Activated naive CD4-positive, alpha-beta T cell treated with anti-CD3 and anti-CD28 coated beads for 36 hours (primary cell): ENCODE measurements around the gene PPP2R5C. TPM values are rescaled to one million over a fixed set of nuclear protein-coding genes. Genes with fewer than 3 reads are reported as not detected.
A peak's percentile ranks its signal among the peaks of the same experiment; 100 is the strongest.

Experiments used
- CTCF ChIA-PET: fragments of 350-600 bp; sonication (Branson Sonifier 250); formaldehyde crosslinking; loops from one replicate; lab custom pipeline; 2021; ENCODE audit warnings: antibody characterized with exemption; lab: Charles Lee
- DNase-seq: peaks from one replicate; pipeline ENCODE4 v3.0.0-alpha.2; 2020
- H3K27ac Mint-ChIP-seq: one replicate; pipeline ENCODE4 v1.8.0; 2021; ENCODE audit warnings: mild to moderate bottlenecking, mixed read lengths
- H3K27me3 Mint-ChIP-seq: one replicate; pipeline ENCODE4 v1.8.0; 2021; ENCODE audit warnings: low read depth, mixed read lengths
- H3K36me3 Mint-ChIP-seq: one replicate; pipeline ENCODE4 v1.8.0; 2021; ENCODE audit warnings: low read depth, mixed read lengths
- H3K4me1 Mint-ChIP-seq: one replicate; pipeline ENCODE4 v1.8.0; 2021; ENCODE audit warnings: low read depth, mixed read lengths
- H3K4me3 Mint-ChIP-seq: one replicate; pipeline ENCODE4 v1.8.0; 2021; ENCODE audit warnings: mild to moderate bottlenecking, moderate library complexity, mixed read lengths
- H3K9me3 Mint-ChIP-seq: one replicate; pipeline ENCODE4 v1.8.0; 2021; ENCODE audit warnings: mixed read lengths
- intact Hi-C: fragments of 100-400 bp; cut with micrococcal nuclease; formaldehyde crosslinking; loops from one replicate; pipeline ENCODE4 v1.15.1; 2023
- total RNA-seq, 2 experiments: library from RNA; stranded (reverse); gene quantifications; one replicate each; pipeline ENCODE4 v1.2.3, GENCODE V29; 2021

PPP2R5C gene
- total RNA-seq, 2 experiments from 2014 or later, result 280 to 294 TPM

DNA sequence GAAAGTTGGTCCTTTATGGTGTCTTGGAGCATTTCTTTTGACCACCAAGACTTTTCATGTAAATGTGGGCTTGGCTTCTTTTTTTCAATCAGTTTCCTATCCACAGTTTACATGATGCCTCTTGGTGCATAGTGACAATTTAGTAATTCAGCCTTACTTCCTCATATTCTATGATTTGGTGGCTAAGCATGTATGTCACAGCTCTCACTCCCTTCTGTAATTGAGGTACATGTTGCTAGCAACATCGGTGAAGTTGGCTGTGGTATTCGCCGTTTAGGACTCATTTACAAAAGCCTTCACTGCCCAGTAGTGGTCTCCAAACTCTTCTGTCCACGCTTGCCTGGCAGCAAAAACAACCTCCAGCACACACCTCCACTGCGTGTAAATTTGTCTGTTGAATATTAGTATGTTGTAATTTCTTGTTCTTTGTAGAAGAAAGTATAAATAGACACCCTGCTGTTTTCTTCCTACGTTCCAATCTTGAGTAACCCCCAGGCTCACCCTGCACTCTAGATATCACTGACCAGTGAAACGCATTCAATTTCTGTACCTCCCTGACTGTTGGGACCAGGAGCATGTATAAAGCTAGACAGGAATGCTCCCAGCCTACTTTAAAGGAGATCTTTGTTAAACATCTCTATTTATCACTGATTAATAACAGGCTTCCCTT lies 90.4 kb downstream of the PPP2R5C start:
- no peak overlapping the region for H3K4me3 Mint-ChIP-seq
- peaks cover 6% of the 10 kb centered on the region for H3K36me3 Mint-ChIP-seq
- no peak for DNase-seq
- peak overlapping the region; percentile 20 for H3K27ac Mint-ChIP-seq
- H3K9me3 Mint-ChIP-seq, result no peaks in the 10 kb centered on the region
- intact Hi-C loops, result no loop called here
- CTCF ChIA-PET, result interaction anchor here (0.6 to 1.2 kb wide), 4 partner anchors 9 to 81 kb away, joined by 3 to 4 read pairs (median 3); no protein-coding TSS in a partner anchor
- H3K27me3 Mint-ChIP-seq, result no peaks in the 10 kb centered on the region
- peaks cover 84% of the 10 kb centered on the region for H3K4me1 Mint-ChIP-seq

DNA sequence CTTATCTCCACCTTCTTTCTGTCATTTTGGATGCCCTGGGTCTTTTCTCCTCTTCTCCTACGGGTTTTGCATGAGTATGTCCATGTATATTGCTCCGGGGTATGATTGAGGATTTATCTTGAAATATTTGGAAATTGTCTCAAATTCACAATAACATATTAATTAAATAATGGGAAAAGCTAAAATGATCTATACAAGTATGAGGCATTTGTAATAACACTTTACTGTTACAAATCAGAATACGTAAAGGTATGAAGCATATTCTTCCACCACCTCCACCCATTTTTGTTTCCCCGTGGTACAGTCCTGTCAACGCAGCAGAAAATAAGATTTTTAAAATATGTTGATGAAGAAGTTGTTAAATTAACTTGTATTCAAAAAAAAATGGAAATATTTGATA lies 91.3 kb downstream of the PPP2R5C start:
- H3K27me3 Mint-ChIP-seq, result no peaks in the 10 kb centered on the region
- no peaks in the 10 kb centered on the region for H3K9me3 Mint-ChIP-seq
- no peak for DNase-seq
- H3K4me1 Mint-ChIP-seq, result peaks cover 86% of the 10 kb centered on the region
- no peak overlapping the region for H3K4me3 Mint-ChIP-seq
- intact Hi-C loops, result no loop called here
- no peak overlapping the region for H3K27ac Mint-ChIP-seq
- CTCF ChIA-PET, result interaction anchor here (0.7 kb wide), 1 partner anchor 243 kb away, joined by 3 read pairs; no protein-coding TSS in a partner anchor
- H3K36me3 Mint-ChIP-seq, result peaks cover 10% of the 10 kb centered on the region

DNA sequence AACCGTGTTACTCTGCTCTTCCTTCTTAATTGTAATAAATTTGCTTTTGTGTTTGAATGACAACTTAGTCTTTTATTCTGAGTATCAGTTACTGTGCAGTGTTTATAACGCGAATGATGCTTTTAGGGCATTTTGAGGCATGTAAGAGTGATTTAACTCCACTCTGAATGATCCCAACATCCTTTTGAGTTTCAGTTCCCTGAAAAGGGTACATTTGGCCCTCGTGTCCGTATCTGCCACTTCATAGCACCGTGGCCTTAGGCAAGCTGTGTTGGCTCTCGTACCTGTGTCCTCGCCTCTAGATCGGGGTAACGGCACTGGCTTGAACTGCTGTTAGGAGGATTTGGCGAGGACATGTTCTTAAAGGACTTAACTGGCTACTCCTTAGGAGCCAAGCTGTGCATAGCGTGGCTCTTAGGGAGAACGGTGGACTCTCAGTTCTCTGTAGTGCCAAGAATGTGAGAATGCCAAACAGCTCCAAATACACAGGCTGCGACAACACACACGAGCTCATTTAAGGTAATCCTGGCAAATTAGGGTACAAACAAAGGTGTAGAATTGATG lies 92.0 kb downstream of the PPP2R5C start:
- Mint-ChIP-seq H3K36me3 (peaks cover 13% of the 10 kb centered on the region), H3K4me3 (no peak overlapping the region), H3K27me3 (no peaks in the 10 kb centered on the region), H3K4me1 (peaks cover 80% of the 10 kb centered on the region), H3K27ac (peak overlapping the region; percentile 3), H3K9me3 (no peaks in the 10 kb centered on the region)
- intact Hi-C loops, result loop anchor here (1.0 kb wide), 1 partner anchor 7 kb away; no protein-coding TSS in a partner anchor
- CTCF ChIA-PET, result interaction anchor here (0.7 to 1.3 kb wide), 6 partner anchors 8 to 147 kb away, joined by 3 to 4 read pairs (median 3); no protein-coding TSS in a partner anchor
- no peak for DNase-seq

DNA sequence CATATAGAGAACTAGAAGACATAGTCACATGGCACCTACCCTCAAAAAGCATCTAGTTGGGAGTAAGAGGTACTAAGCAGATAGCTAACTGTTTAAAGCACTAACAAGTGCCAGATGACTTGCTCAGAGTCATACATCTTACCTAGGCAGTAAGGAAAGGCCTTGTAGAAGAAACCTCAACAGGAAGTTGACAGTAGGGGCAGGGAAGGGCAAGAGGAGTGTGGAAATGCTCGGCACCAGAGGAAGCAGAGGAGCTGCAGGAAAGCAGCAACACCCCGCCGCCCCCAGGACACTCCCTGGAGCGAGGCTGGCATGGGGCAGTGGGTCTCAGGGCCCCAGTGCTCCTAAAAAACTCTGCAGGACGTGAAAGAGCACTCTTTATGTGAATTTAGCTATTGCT lies 92.9 kb downstream of the PPP2R5C start:
- intact Hi-C loops, result loop anchor here (1.0 kb wide), 1 partner anchor 8 kb away; no protein-coding TSS in a partner anchor

DNA sequence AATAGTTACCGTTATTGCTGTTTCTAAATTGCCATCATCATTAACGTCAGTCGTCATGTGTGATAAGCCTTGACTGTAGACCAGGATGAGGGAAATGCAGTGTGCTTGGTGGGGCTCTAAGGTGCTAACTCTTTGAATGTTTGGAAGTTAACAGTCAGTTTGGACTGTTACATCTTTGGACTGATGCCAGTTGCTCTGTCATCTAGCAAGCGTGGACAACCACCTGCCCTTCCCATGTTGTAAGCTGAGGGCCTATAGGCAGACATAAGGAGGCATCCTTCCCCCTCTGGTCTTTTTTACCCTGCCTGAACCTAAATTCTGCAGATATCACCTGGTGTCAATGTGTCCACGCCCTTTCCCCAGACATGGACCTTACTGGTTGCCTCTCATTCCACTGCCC lies 94.4 kb downstream of the PPP2R5C start:
- peak overlapping the region; percentile 11 for H3K27ac Mint-ChIP-seq
- CTCF ChIA-PET, result interaction anchor here (1.3 kb wide), 1 partner anchor 18 kb away, joined by 3 read pairs; no protein-coding TSS in a partner anchor
- H3K4me3 Mint-ChIP-seq, result no peak overlapping the region

More for the DNA sequence above, 92.9 kb downstream of the PPP2R5C start:
- Mint-ChIP-seq H3K27ac (peak overlapping the region; percentile 38), H3K36me3 (peaks cover 19% of the 10 kb centered on the region), H3K9me3 (no peaks in the 10 kb centered on the region), H3K4me3 (no peak overlapping the region), H3K4me1 (peaks cover 81% of the 10 kb centered on the region), H3K27me3 (no peaks in the 10 kb centered on the region)
- CTCF ChIA-PET, result interaction anchor here (0.6 to 1.3 kb wide), 6 partner anchors 9 to 1583 kb away, joined by 3 to 4 read pairs (median 3); no protein-coding TSS in a partner anchor
- DNase-seq, result peak; percentile 53

DNA sequence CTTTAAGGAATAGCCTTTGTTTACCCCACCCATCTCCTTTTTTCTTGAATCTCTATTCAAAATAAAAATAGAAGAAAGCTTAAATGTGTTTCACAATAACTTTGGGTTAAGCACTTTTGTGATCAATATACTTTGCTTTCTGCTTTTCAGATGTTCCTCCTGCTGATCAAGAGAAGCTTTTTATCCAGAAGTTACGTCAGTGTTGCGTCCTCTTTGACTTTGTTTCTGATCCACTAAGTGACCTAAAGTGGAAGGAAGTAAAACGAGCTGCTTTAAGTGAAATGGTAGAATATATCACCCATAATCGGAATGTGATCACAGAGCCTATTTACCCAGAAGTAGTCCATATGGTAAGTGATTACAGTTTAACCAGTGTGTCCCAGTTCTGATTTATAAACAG lies 95.0 kb downstream of the PPP2R5C start:
- no peaks in the 10 kb centered on the region for H3K9me3 Mint-ChIP-seq
- H3K27ac Mint-ChIP-seq, result peak overlapping the region; percentile 11
- no peaks in the 10 kb centered on the region for H3K27me3 Mint-ChIP-seq
- H3K4me3 Mint-ChIP-seq, result no peak overlapping the region
- peaks cover 19% of the 10 kb centered on the region for H3K36me3 Mint-ChIP-seq
- DNase-seq, result no peak
- CTCF ChIA-PET, result interaction anchor here (1.3 kb wide), 1 partner anchor 17 kb away, joined by 3 read pairs; no protein-coding TSS in a partner anchor
- H3K4me1 Mint-ChIP-seq, result peaks cover 79% of the 10 kb centered on the region
- intact Hi-C loops, result no loop called here

More for the DNA sequence above, 94.4 kb downstream of the PPP2R5C start:
- intact Hi-C loops, result no loop called here
- Mint-ChIP-seq H3K4me1 (peaks cover 81% of the 10 kb centered on the region), H3K9me3 (no peaks in the 10 kb centered on the region), H3K36me3 (peaks cover 18% of the 10 kb centered on the region), H3K27me3 (no peaks in the 10 kb centered on the region)
- DNase-seq, result no peak

DNA sequence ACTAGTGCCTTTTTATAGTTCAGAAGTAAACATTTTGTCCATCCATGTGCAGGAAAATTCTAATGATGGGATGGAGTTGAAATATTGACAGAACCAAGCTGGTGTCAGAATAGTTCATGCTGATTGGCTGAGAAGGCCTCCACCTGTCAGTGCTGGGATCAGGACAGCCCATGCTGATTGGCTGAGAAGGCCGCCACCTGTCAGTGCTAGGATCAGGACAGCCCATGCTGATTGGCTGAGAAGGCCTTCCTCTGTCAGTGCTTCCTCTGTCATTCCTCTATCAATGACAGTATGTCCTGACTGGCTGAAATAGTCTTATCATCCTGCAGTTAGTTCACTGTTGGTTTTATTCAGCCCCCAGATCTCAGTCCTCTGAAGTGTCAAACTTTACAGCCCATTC lies 95.7 kb downstream of the PPP2R5C start:
- Mint-ChIP-seq H3K4me3 (no peak overlapping the region), H3K27ac (no peak overlapping the region), H3K9me3 (no peaks in the 10 kb centered on the region), H3K4me1 (peaks cover 79% of the 10 kb centered on the region), H3K27me3 (no peaks in the 10 kb centered on the region), H3K36me3 (peaks cover 24% of the 10 kb centered on the region)
- no peak for DNase-seq
- CTCF ChIA-PET, result interaction anchor here (0.6 to 0.9 kb wide), 2 partner anchors 17 to 87 kb away, joined by 3 read pairs; no protein-coding TSS in a partner anchor
- intact Hi-C loops, result no loop called here

DNA sequence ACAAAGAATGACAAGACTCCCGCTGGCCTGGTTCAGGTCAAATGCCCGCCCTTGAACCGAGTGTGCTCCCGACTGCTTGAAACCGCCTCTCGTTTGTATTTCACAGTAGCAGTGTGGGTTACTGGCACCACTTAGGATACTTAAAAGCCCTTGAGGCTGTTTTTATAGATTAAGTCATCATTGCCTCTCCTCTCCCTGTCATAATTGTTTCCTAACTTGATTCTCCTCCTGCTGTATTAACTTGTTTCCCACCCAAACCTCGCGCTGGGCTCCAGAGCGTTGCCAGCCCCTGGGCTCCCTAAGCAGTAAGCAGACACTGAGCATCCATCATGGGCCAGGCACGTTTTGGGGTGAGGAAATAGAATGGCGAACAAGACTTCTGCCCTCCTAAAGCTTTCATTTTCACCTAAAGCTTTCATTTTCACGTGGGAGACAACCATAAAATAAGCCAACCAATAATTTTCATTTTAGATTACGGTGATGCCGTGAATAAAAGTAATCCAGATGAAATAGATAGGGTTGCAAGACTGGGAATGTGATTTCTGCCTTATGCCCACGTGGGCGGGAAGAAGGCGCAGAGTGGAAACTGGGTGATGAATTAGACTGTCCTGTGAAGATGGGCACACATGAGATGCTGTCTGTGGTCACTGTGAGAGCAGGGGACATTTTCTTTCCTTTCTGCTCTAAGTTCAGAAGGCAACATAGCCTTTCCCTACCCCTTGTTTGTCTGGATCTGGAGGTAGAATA lies 97.5 kb downstream of the PPP2R5C start:
- H3K27me3 Mint-ChIP-seq, result no peaks in the 10 kb centered on the region
- CTCF ChIA-PET, result no interaction called here
- H3K4me1 Mint-ChIP-seq, result peaks cover 70% of the 10 kb centered on the region
- peaks cover 26% of the 10 kb centered on the region for H3K36me3 Mint-ChIP-seq
- H3K27ac Mint-ChIP-seq, result peak overlapping the region; percentile 85
- DNase-seq, result no peak
- intact Hi-C loops, result loop anchor here (1.0 kb wide), 1 partner anchor 17 kb away; no protein-coding TSS in a partner anchor
- H3K9me3 Mint-ChIP-seq, result no peaks in the 10 kb centered on the region
- H3K4me3 Mint-ChIP-seq, result peak overlapping the region; percentile 41

DNA sequence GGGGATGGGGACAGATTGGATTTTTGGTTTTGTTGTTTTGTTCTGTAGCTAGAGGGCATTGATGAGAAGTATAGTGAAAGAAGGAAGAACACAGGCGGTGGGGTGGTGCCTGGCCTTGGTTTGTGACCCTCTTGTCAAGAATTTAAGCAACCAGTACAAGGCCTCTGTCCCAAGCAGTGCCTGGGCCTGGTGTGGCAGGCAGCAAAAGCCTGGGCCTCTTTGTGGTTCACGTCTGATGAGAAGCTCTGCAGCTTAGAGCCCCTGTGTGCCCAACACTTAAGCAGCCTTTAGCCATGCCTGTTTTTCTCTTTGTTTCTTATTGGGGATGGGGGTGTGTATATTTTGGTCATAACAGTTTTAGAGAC lies 98.0 kb downstream of the PPP2R5C start:
- intact Hi-C loops, result loop anchor here (1.0 kb wide), 1 partner anchor 17 kb away; no protein-coding TSS in a partner anchor
- Mint-ChIP-seq H3K9me3 (no peaks in the 10 kb centered on the region), H3K4me3 (no peak overlapping the region), H3K27me3 (no peaks in the 10 kb centered on the region), H3K4me1 (peaks cover 70% of the 10 kb centered on the region), H3K27ac (peak overlapping the region; percentile 85), H3K36me3 (peaks cover 29% of the 10 kb centered on the region)
- no peak for DNase-seq
- CTCF ChIA-PET, result no interaction called here

DNA sequence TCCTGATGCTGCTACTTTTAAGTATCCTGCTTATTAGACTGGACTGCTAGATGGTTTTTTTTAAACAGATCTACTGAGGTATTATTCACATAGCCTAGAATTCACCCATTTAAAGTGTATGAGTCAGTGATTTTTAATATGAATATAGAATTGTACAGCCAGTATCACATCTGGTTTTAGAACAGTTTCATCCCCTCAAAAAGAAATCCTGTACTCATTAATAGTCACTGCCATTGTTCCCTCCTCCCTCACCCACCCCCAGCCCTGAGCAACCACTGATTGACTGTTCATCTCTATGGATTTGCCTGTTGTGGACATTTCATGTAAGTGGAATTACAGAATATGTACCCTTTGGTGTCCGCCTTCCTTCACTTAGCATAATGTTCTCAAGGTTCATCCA lies 98.4 kb downstream of the PPP2R5C start:
- H3K36me3 Mint-ChIP-seq, result peaks cover 33% of the 10 kb centered on the region
- peaks cover 67% of the 10 kb centered on the region for H3K4me1 Mint-ChIP-seq
- CTCF ChIA-PET, result no interaction called here

DNA sequence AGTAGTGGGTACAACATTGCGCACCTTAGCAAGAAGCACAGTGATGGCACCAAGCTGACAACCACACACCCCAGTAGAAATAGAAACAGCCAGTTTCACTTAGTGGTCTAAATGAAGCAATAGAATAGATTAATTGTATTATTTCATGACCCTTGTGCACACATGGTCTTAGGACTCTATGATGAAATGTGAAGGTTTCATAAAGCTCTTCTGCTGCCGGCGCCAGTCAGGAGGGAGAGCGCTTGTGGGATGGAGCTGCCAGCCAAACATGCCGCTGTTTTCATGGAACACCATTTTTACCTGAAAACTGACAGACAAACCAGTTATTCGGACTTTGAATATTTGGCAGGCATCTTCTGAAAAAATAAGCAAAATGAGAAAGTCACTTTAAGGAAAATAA lies 100.0 kb downstream of the PPP2R5C start:
- intact Hi-C loops, result no loop called here

More for the DNA sequence above, 98.4 kb downstream of the PPP2R5C start:
- no peak for DNase-seq
- intact Hi-C loops, result loop anchor here (1.0 kb wide), 1 partner anchor 16 kb away; no protein-coding TSS in a partner anchor
- no peak overlapping the region for H3K4me3 Mint-ChIP-seq
- peak overlapping the region; percentile 85 for H3K27ac Mint-ChIP-seq
- H3K27me3 Mint-ChIP-seq, result no peaks in the 10 kb centered on the region
- no peaks in the 10 kb centered on the region for H3K9me3 Mint-ChIP-seq

DNA sequence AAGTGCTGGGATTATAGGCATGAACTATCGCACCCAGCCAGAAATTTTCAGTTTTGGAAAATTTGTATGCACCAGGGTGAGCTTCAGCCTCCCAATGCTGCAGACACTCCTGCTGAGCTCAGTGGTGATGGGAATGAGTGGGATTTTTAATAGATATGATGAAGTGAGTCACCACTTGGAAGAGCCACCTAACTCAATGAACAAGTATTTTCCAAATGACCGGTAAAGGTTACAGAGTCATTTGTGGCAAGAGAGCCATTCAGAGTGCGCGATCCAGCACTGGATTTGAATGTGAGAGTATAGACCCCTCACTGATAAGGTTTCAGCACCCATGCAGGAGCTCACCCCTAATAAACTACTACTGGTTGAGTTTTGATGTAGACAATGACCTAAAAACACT lies 100.7 kb downstream of the PPP2R5C start:
- CTCF ChIA-PET, result interaction anchor here (0.7 kb wide), 1 partner anchor 17 kb away, joined by 3 read pairs; no protein-coding TSS in a partner anchor
- Mint-ChIP-seq H3K4me3 (no peak overlapping the region), H3K36me3 (peaks cover 35% of the 10 kb centered on the region), H3K27ac (no peak overlapping the region), H3K27me3 (no peaks in the 10 kb centered on the region), H3K9me3 (no peaks in the 10 kb centered on the region), H3K4me1 (peaks cover 51% of the 10 kb centered on the region)
- no peak for DNase-seq
- intact Hi-C loops, result no loop called here

More for the DNA sequence above, 100.0 kb downstream of the PPP2R5C start:
- no peak for DNase-seq
- peaks cover 57% of the 10 kb centered on the region for H3K4me1 Mint-ChIP-seq
- CTCF ChIA-PET, result no interaction called here
- no peak overlapping the region for H3K4me3 Mint-ChIP-seq
- H3K36me3 Mint-ChIP-seq, result peaks cover 40% of the 10 kb centered on the region
- no peak overlapping the region for H3K27ac Mint-ChIP-seq
- no peaks in the 10 kb centered on the region for H3K9me3 Mint-ChIP-seq
- no peaks in the 10 kb centered on the region for H3K27me3 Mint-ChIP-seq
